ENCODE data around the gene PAQR5.
"Not testable (repeated sequence)": the region's sequence is repeated elsewhere in the genome, so short reads cannot be mapped to it uniquely, and the experiment has no call there.

PAQR5 gene

DNA sequence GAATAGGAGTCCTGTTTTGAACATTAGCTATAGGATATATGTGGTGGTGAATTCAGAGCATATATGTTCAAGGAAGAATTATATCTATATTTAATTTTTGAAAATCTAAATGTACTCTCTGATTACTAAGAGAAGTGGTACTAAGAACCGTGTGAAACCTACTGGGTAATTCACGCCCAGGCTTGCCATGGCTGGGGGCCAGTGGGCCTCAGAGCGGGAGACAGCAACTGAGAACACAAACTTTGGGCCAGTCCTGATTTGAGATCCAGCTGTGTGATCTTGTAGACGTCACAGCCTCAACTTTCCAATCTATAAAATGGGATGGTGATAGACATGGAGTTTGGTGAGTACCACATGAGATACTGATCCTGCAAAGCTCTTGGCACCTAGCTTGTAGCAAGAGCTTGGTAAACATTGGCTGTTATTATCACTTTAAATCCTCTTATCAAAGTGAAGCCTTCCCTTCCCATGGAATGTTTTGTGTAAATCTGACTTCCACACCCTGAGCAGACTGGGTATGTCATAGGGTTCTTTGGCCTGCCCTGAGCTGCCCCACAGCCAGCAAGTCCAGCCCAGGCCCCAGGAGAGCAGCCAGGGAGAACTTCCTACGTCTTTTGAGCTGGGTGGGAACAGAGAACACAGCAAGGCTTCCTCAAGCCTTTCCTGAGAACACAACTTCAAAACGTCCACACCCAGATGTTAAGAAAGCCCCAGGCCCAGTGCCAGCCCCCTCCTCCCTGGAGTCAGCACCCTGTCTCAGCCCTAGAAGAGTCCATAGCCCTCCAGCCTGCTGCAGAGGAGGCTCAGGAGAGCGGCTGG, 8.2 kb upstream of the PAQR5 start:
- no peak for TF ChIP-seq POLR2AphosphoS5 (IDR thresholded peaks at IDR 0.05; ENCODE audit: borderline replicate concordance, low read depth, low read length)
- TF ChIP-seq EZH2 (IDR thresholded peaks at IDR 0.05): no peak
- TF ChIP-seq FOXP2 (optimal IDR thresholded peaks at IDR 0.05; ENCODE audit: control extremely low read depth, extremely low read length, insufficient read depth): no peak

DNA sequence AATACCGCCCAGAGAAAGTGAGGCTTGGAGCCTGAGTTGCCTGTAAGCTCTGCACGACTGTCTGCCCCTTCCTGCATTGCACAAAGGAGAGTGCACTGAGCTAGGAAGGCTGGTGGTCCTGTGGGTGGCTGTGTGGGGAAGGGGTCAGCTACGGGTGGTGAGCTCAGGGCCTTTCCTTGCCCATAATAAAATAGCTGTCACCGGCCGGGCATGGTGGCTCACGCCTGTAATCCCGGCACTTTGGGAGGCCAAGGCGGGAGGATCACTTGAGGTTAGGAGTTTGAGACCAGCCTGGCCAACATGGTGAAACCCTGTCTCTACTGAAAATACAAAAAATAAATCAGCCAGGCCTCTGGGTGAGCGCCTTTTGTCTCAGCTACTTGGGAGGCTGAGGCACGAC, 7.1 kb upstream of the PAQR5 start:
- not testable (repeated sequence) for H3K9me3 ChIP-seq (ENCODE audit: low read depth, low read length); H3K4me3 ChIP-seq; DNase-seq (ENCODE audit: low read depth, low spot score); H3K9ac ChIP-seq (ENCODE audit: insufficient read length); H3K27ac ChIP-seq; H3K36me3 ChIP-seq (ENCODE audit: insufficient read depth, low read length)

More for the DNA sequence above, 8.2 kb upstream of the PAQR5 start:
- H3K27ac ChIP-seq: no peak overlapping the region
- DNase-seq (ENCODE audit: low read depth, low spot score): no peak
- no peak overlapping the region for H3K4me3 ChIP-seq
- H3K9me3 ChIP-seq (ENCODE audit: low read depth, low read length): no peaks in the 10 kb centered on the region
- H3K36me3 ChIP-seq (ENCODE audit: insufficient read depth, low read length): no peaks in the 10 kb centered on the region
- H3K9ac ChIP-seq (ENCODE audit: insufficient read length): no peak overlapping the region

- Histone ChIP-seq H3K27ac (no peak overlapping the region), H3K36me3 (ENCODE audit: insufficient read depth, low read length) (no peaks in the 10 kb centered on the region), H3K9ac (ENCODE audit: insufficient read length) (no peak overlapping the region), H3K9me3 (ENCODE audit: low read depth, low read length) (no peaks in the 10 kb centered on the region), H3K4me3 (no peak overlapping the region)
- no peak for DNase-seq (ENCODE audit: low read depth, low spot score)
- TF ChIP-seq FOXP2 (optimal IDR thresholded peaks at IDR 0.05; ENCODE audit: control extremely low read depth, extremely low read length, insufficient read depth): no peak
Observed at GRCh38 chr15:69292826-69293420, 5.8 kb upstream of the PAQR5 start.

- Histone ChIP-seq H3K9me3 (ENCODE audit: low read depth, low read length) (no peaks in the 10 kb centered on the region), H3K27ac (no peak overlapping the region), H3K4me3 (no peak overlapping the region), H3K9ac (ENCODE audit: insufficient read length) (no peak overlapping the region), H3K36me3 (ENCODE audit: insufficient read depth, low read length) (no peaks in the 10 kb centered on the region)
- TF ChIP-seq EZH2 (IDR thresholded peaks at IDR 0.05) (no peak), FOXP2 (optimal IDR thresholded peaks at IDR 0.05; ENCODE audit: control extremely low read depth, extremely low read length, insufficient read depth) (no peak), POLR2AphosphoS5 (IDR thresholded peaks at IDR 0.05; ENCODE audit: borderline replicate concordance, low read depth, low read length) (no peak)
- DNase-seq (ENCODE audit: low read depth, low spot score): no peak
Observed at GRCh38 chr15:69293741-69294615, 4.7 kb upstream of the PAQR5 start.

DNA sequence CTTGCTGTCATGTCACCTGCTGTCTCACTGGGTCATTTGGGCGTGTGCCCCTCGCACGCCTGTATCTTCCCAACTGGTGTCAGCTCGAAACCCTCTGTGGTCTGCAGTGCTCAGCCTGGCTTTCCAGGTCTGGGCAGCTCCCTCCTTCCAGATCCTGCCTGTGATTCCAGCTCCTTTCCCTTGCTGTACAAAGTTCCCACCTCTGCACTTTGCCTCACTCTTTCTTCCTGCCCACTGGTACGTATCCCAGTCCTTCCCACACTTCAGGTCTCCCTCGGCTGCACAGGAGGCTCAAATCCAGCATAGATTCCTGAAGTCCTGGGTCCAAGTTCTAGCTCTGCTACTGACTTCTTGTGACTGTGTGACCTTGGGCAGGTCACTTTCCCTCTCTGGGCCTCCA, 2.1 kb upstream of the PAQR5 start:
- TF ChIP-seq EZH2 (IDR thresholded peaks at IDR 0.05): no peak
- Histone ChIP-seq H3K27ac (no peak overlapping the region), H3K36me3 (ENCODE audit: insufficient read depth, low read length) (no peaks in the 10 kb centered on the region), H3K9ac (ENCODE audit: insufficient read length) (no peak overlapping the region), H3K4me3 (no peak overlapping the region), H3K9me3 (ENCODE audit: low read depth, low read length) (no peaks in the 10 kb centered on the region)
- no peak for DNase-seq (ENCODE audit: low read depth, low spot score)

- Histone ChIP-seq H3K9ac (ENCODE audit: insufficient read length) (no peak overlapping the region), H3K9me3 (ENCODE audit: low read depth, low read length) (no peaks in the 10 kb centered on the region), H3K4me3 (peak overlapping the region; percentile 88; the same call in 1 of the 2 replicates), H3K36me3 (ENCODE audit: insufficient read depth, low read length) (no peaks in the 10 kb centered on the region), H3K27ac (no peak overlapping the region)
- TF ChIP-seq POLR2AphosphoS5 (IDR thresholded peaks at IDR 0.05; ENCODE audit: borderline replicate concordance, low read depth, low read length): no peak
- TF ChIP-seq FOXP2 (optimal IDR thresholded peaks at IDR 0.05; ENCODE audit: control extremely low read depth, extremely low read length, insufficient read depth): no peak
- no peak for TF ChIP-seq EZH2 (IDR thresholded peaks at IDR 0.05)
- no peak for DNase-seq (ENCODE audit: low read depth, low spot score)
Observed at GRCh38 chr15:69297642-69298353, 914 bp upstream of the PAQR5 start.

DNA sequence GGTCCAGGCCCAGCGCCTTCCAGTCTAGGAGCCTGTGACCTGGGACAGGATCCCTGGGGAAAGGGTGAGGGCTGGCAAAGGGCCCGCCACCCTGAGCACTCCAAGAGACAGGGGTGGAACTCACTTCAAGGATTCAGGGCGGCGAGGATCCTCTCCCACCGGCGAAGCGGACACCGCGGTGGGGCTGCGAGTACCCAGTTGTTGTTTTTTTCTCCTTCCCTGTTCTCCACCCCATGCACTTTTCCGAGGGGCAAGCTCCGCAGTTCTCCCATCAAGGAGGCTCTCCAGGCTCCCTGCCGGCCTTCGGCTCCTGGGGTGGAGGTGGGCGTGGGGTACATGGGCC, 387 bp upstream of the PAQR5 start:
- TF ChIP-seq FOXP2 (optimal IDR thresholded peaks at IDR 0.05; ENCODE audit: control extremely low read depth, extremely low read length, insufficient read depth) (no peak), EZH2 (IDR thresholded peaks at IDR 0.05) (no peak), POLR2AphosphoS5 (IDR thresholded peaks at IDR 0.05; ENCODE audit: borderline replicate concordance, low read depth, low read length) (no peak)
- DNase-seq (ENCODE audit: low read depth, low spot score): no peak
- Histone ChIP-seq H3K4me3 (peak overlapping the region; percentile 88), H3K9ac (ENCODE audit: insufficient read length) (no peak overlapping the region), H3K27ac (no peak overlapping the region), H3K36me3 (ENCODE audit: insufficient read depth, low read length) (no peaks in the 10 kb centered on the region), H3K9me3 (ENCODE audit: low read depth, low read length) (no peaks in the 10 kb centered on the region)

GRCh38 chr15:69299451-69299886, 757 bp downstream of the PAQR5 start:
- no peak for TF ChIP-seq EZH2 (IDR thresholded peaks at IDR 0.05)
- TF ChIP-seq POLR2AphosphoS5 (IDR thresholded peaks at IDR 0.05; ENCODE audit: borderline replicate concordance, low read depth, low read length): no peak
- no peak for TF ChIP-seq FOXP2 (optimal IDR thresholded peaks at IDR 0.05; ENCODE audit: control extremely low read depth, extremely low read length, insufficient read depth)
- Histone ChIP-seq H3K9ac (ENCODE audit: insufficient read length) (peak overlapping the region; percentile 67), H3K36me3 (ENCODE audit: insufficient read depth, low read length) (no peaks in the 10 kb centered on the region; the same call in 1 of the 2 replicates), H3K4me3 (peak overlapping the region; percentile 88), H3K27ac (no peak overlapping the region), H3K9me3 (ENCODE audit: low read depth, low read length) (no peaks in the 10 kb centered on the region)
- DNase-seq (ENCODE audit: low read depth, low spot score): no peak

Measured in SK-N-MC (cell line).